Aorta (tissue), 5 donors: ENCODE data around the gene FIGLA. TPM values are rescaled to one million over a fixed set of nuclear protein-coding genes. Genes with fewer than 3 reads are reported as not detected.

ENCODE experiments used
- ATAC-seq: fragments of 200-7000 bp; cut with Tn5 transposase; one replicate; pipeline ENCODE4 v1.9.1; 2022; ENCODE audit warnings: moderate library complexity; ENCODE audit not compliant: low FRiP score
- DNase-seq, 2 donors: peaks; one replicate each; pipeline ENCODE4 v3.0.0-alpha.2; 2020
- H3K27ac ChIP-seq, 2 donors: one replicate each; pipeline ENCODE4 v1.5.1; 2013; ENCODE audit warnings: low read length in 2 of 2, mild to moderate bottlenecking in 2 of 2, moderate library complexity in 2 of 2, control low read depth in 1 of 2, inconsistent platforms in 1 of 2, low read depth in 1 of 2
- H3K27me3 ChIP-seq, 2 donors: one replicate each; pipeline ENCODE4 v1.6.1; 2013; ENCODE audit warnings: control low read depth in 1 of 2, low read length in 1 of 2, mild to moderate bottlenecking in 1 of 2, moderate library complexity in 1 of 2; ENCODE audit not compliant: insufficient read depth in 2 of 2, control insufficient read depth in 1 of 2
- H3K36me3 ChIP-seq, 2 donors: one replicate each; pipeline ENCODE4 v1.6.1; 2013; ENCODE audit warnings: control low read depth in 1 of 2, low read length in 1 of 2, mild to moderate bottlenecking in 1 of 2; ENCODE audit not compliant: insufficient read depth in 2 of 2, control insufficient read depth in 1 of 2
- H3K4me1 ChIP-seq, 2 donors: one replicate each; pipeline ENCODE4 v1.6.1; 2013; ENCODE audit warnings: low read length in 2 of 2, control low read depth in 1 of 2, mild to moderate bottlenecking in 1 of 2, moderate library complexity in 1 of 2; ENCODE audit not compliant: insufficient read depth in 2 of 2, control insufficient read depth in 1 of 2
- H3K4me3 ChIP-seq, 2 donors: one replicate each; pipeline ENCODE4 v1.5.1; 2013; ENCODE audit warnings: low read length in 2 of 2, control low read depth in 1 of 2, mild to moderate bottlenecking in 1 of 2
- H3K9me3 ChIP-seq: one replicate; pipeline ENCODE4 v1.6.1; 2013; ENCODE audit warnings: mild to moderate bottlenecking, low read length; ENCODE audit not compliant: control insufficient read depth
- WGBS, 2 donors: extraction: QIAGEN DNeasy Blood & Tissue Kit; methylation state at CpG; one replicate each; pipeline ENCODE4 v1.1.7; 2013; 5-methylcytosine and 5-hydroxymethylcytosine counted together
- intact Hi-C, 2 donors: fragments of 100-400 bp; cut with DNase I; formaldehyde crosslinking; loops; one replicate each; pipeline versions ENCODE4 v1.14.2 to v1.15.0; 2022
- polyA plus RNA-seq, 2 donors: library from polyadenylated mRNA; stranded (reverse); fragments of 200-250 nt; gene quantifications; one replicate each; pipeline ENCODE4 v1.2.3, GENCODE V29; 2013
- total RNA-seq, 2 donors: library from RNA; stranded (reverse); fragmentation: NEBNext Ultra II Directional; extraction: Animal tissue kit (Norgen Biotek cat#: 25700); gene quantifications; one replicate each; pipeline ENCODE4 v1.2.1, GENCODE V29; 2021
- donor health status: healthy with polysubstance abuse.
- donor health status: Bipolar disorder and iron deficiency.
- donor health status: DM: no; HTN: no; CAD: no.
- donor health status: DM: no; HTN: no; CAD: no.
- donor health status: DM: yes; HTN: yes; CAD: no.

Gene FIGLA
- total and polyA plus RNA-seq, 4 donors = not detected

DNA sequence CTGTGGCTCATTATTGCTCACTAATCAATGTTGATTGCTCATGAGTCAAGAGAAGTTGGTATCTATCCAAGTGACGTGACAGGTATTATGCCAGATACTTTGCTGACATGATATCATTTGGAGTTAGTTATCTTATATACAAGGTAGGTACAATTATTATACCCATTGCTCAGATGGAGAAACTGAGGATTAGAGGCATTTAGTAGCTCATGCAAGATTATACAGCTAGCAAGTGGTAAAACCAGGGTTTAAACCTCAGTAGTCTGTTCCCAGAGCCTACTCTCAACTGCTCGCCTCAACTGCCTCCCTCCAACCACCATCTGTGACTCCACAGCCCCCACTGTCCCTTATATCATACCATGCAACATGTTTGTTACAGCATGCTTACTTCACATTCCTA lies 6.1 kb downstream of the FIGLA start:
- H3K27me3 ChIP-seq = no peaks in the 10 kb centered on the region
- DNase-seq = no peak
- intact Hi-C loops = no loop called here
- no peaks in the 10 kb centered on the region for H3K9me3 ChIP-seq
- no peak overlapping the region for H3K27ac ChIP-seq
- H3K4me3 ChIP-seq = no peak overlapping the region
- no peaks in the 10 kb centered on the region for H3K36me3 ChIP-seq
- H3K4me1 ChIP-seq = no peaks in the 10 kb centered on the region
- 86 to 92% methylated on average over 2 of the region's 2 CpGs for WGBS, 2 donors
- ATAC-seq = no peak

DNA sequence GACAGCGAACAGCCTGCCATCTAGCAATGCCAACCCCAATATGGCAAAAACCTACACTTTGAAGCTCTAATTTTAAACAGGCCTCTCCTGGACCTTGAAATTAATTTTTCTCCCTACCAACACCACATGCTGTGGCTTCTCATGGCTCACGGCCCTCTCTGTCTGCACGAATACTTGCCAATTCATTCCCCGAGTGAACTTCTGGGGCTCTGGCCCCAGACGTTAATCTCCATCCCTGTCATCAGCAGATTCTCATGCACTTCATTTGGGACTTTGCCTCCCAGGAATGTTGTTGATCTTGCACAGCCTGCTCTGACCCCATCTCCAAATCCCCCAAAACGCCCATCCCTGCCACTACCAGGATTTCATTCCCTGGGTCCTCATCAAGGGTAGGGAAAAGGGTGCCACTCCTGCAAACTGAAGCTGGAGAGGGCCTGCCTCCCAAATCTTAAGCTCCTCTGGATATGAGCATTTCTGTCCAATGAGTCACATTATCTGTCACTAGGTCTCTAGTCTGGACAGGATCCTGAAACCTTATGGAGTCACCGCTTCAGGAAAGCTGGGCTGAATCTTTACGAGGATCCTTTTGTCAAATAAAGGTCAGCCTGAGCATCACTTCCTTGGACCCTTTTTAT lies 10.4 kb downstream of the FIGLA start:
- H3K36me3 ChIP-seq = no peaks in the 10 kb centered on the region
- H3K9me3 ChIP-seq = no peaks in the 10 kb centered on the region
- no peak for DNase-seq
- H3K4me1 ChIP-seq = no peaks in the 10 kb centered on the region
- H3K4me3 ChIP-seq = no peak overlapping the region
- H3K27ac ChIP-seq = no peak overlapping the region
- no peak for ATAC-seq
- 56 to 59% methylated on average over 8 of the region's 8 CpGs for WGBS, 2 donors
- intact Hi-C loops = no loop called here
- no peaks in the 10 kb centered on the region for H3K27me3 ChIP-seq

DNA sequence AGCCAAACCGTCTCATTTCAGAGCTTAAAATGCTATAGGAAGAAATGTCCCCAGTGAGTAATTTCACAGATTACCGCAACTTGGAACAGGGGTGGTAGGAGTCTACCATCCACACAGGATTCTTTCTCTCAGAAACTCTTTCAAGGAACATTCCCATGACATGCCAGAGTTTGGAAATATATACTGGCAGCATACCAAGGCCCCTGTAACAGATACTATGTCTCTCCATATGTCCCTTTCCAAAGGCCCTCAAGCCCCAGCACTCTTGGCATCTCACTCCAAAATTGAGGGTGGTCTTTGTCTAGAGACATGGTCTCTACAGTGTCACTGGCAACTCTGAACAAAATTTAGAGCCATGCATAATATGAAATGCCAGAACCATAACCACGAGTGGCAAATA lies 11.0 kb downstream of the FIGLA start:
- 50 to 56% methylated on average over 3 of the region's 3 CpGs for WGBS, 2 donors
- no peak for DNase-seq
- Histone ChIP-seq H3K27me3 (no peaks in the 10 kb centered on the region), H3K4me3 (no peak overlapping the region), H3K4me1 (no peaks in the 10 kb centered on the region), H3K9me3 (no peaks in the 10 kb centered on the region), H3K36me3 (no peaks in the 10 kb centered on the region), H3K27ac (no peak overlapping the region)
- ATAC-seq = no peak
- intact Hi-C loops = no loop called here

DNA sequence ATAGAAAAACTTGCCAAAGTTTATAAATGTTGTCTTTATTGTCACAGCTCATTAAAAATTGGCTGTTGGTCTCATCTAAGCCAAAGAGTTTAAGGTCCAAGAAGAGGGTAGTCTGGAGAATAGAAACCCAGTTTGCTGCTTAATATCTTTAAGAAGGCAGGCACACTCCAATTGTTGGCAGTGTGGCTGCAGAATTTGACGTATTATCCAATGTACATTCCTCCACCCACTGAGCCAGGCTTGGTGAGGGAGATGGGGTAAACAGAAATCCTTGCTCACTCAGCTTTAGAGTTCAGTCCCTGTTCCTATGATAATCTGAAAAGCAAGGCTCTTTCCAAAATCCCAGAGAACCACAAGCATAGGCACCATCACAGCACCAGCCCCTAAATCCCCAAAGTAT lies 11.8 kb downstream of the FIGLA start:
- Histone ChIP-seq H3K9me3 (no peaks in the 10 kb centered on the region), H3K27me3 (no peaks in the 10 kb centered on the region), H3K4me1 (no peaks in the 10 kb centered on the region), H3K4me3 (no peak overlapping the region), H3K36me3 (no peaks in the 10 kb centered on the region), H3K27ac (no peak overlapping the region)
- WGBS, 2 donors = 4 to 10% methylated on average over 1 of the region's 1 CpG
- intact Hi-C loops = no loop called here
- no peak for ATAC-seq
- no peak for DNase-seq

DNA sequence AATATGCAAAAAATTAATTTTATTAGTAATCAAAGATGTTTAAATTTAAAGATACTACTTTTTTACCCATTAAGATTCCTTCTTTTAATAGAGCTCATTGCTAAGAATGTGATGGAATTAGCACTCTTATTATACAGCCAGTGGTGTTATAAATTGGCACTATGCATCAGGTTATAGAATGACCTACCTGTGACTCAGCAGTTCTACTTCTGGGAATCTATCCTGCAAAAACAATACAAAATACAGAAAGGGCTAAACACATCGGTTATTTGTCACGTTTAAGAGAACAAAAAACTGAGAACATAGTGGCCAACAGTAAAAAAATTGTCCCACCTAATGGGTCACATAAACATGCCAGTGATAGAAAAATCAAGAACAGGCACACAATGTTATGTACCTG lies 13.0 kb downstream of the FIGLA start:
- no peaks in the 10 kb centered on the region for H3K36me3 ChIP-seq
- no peaks in the 10 kb centered on the region for H3K4me1 ChIP-seq
- no peaks in the 10 kb centered on the region for H3K27me3 ChIP-seq
- H3K4me3 ChIP-seq = no peak overlapping the region
- H3K9me3 ChIP-seq = no peaks in the 10 kb centered on the region
- DNase-seq (no peak), ATAC-seq (no peak)
- 2 to 5% methylated on average over 2 of the region's 2 CpGs for WGBS, 2 donors
- intact Hi-C loops = no loop called here
- no peak overlapping the region for H3K27ac ChIP-seq

DNA sequence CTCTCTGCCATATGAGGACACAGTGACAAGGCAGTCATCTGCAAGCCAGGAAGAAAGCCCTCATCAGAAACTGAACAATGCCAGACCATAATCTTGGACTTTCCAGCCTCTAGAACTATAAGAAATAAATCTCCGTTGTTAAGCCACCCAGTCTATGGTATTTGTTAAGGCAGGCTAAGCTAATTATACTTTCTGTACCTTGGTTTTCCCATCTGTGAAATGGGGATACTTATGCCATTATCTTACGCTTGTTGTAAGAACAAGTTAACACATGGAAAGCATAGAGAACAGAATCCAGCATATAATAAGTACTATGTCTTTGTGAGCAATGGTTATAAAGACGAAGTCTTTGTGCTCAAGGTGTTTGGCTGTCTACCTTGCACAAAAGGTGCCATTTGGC lies 14.2 kb downstream of the FIGLA start:
- Histone ChIP-seq H3K27me3 (no peaks in the 10 kb centered on the region), H3K27ac (no peak overlapping the region), H3K36me3 (no peaks in the 10 kb centered on the region), H3K4me1 (no peaks in the 10 kb centered on the region), H3K4me3 (no peak overlapping the region), H3K9me3 (no peaks in the 10 kb centered on the region)
- ATAC-seq (no peak), DNase-seq (no peak)
- 90 to 95% methylated on average over 3 of the region's 3 CpGs for WGBS, 2 donors
- intact Hi-C loops = no loop called here

DNA sequence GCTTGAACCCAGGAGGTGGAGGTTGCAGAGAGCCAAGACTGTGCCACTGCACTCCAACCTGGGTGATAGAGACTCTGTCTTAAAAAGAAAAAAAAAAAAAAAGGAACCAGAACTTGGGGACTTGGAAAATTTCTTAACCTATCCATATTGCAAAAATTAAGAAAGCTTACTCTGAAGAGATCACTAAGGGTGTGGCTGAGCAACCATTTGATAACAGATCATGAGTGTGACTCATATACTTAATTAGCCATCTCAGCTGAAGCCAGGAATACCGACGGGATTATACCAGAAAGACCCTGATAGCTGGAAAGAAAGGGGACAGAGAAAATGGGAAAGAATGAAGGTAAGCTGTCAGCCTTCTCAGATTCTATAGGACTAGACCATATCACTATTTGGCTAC lies 15.3 kb downstream of the FIGLA start:
- H3K27ac ChIP-seq = no peak overlapping the region
- 68 to 80% methylated on average over 2 of the region's 2 CpGs for WGBS, 2 donors
- H3K9me3 ChIP-seq = no peaks in the 10 kb centered on the region
- no peaks in the 10 kb centered on the region for H3K27me3 ChIP-seq
- ATAC-seq (no peak), DNase-seq (no peak)
- no peaks in the 10 kb centered on the region for H3K36me3 ChIP-seq
- intact Hi-C loops = no loop called here
- H3K4me3 ChIP-seq = no peak overlapping the region
- no peaks in the 10 kb centered on the region for H3K4me1 ChIP-seq

DNA sequence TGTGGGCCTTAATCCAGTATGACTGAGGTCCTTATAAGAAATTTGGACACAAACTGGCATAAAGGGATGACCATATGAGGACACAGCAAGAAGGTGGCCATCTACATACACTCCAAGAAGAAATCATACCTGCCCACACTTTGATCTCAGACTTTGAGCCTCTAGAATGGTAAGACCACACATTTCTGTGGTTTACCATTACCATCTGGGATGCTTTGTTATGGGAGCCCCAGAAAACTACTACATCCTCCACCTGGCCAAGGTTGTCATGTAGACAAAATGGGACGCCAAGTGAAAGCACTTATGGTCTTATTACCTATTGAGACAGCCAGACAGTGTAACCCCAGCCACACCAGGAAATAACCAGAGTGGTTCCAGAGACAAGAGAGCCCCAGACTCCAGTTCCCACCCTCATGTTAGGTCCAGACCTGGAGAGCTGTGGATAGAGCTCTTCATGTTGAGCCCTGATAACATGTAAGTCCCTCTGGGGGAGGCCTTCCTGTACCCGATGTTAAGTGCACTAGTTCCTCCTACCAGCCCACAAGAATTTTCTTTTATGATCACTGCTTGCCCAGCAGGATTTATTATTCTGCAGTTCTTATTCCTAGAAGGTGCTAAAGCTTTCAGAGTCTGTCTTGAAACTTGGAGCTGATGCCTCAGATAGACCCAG lies 17.8 kb downstream of the FIGLA start:
- H3K27ac ChIP-seq = no peak overlapping the region
- no peak overlapping the region for H3K4me3 ChIP-seq
- no peaks in the 10 kb centered on the region for H3K36me3 ChIP-seq
- H3K9me3 ChIP-seq = no peaks in the 10 kb centered on the region
- no peak for DNase-seq
- intact Hi-C loops = no loop called here
- no peaks in the 10 kb centered on the region for H3K27me3 ChIP-seq
- 78 to 79% methylated on average over 2 of the region's 2 CpGs for WGBS, 2 donors
- no peaks in the 10 kb centered on the region for H3K4me1 ChIP-seq
- ATAC-seq = no peak

DNA sequence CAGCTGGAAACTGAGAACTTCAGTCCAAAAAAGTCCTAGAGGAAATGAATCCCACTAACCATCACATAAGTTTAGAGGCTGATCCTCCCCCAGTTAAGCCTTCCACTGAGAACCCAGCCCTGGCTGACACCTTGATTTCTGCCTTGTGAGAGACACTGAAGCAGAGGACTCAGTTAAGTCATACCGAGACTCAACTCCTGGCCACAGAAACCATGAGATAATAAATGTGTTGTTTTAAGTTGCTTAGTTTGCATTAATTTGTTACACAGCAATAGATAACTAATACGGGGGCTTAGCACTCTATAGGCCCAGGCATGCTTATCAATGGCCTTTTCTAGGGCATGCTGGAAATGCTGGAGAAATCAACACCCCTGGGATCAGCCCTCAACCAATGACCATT lies 19.0 kb downstream of the FIGLA start:
- intact Hi-C loops = no loop called here
- Histone ChIP-seq H3K4me3 (no peak overlapping the region), H3K4me1 (no peaks in the 10 kb centered on the region), H3K9me3 (no peaks in the 10 kb centered on the region), H3K27ac (no peak overlapping the region), H3K36me3 (no peaks in the 10 kb centered on the region), H3K27me3 (no peaks in the 10 kb centered on the region)
- no peak for DNase-seq
- no peak for ATAC-seq
- 81 to 92% methylated on average over 2 of the region's 2 CpGs for WGBS, 2 donors
